ENCODE data around the gene TMEM121. TPM values are rescaled to one million over a fixed set of nuclear protein-coding genes. Genes with fewer than 3 reads are reported as not detected.

The TMEM121 gene
- total and polyA plus RNA-seq, 2 of the 8 experiments (the other 6 are each of a cell fraction or from before 2014, with no cell fraction given): 1.9 TPM; not detected in 1

- Histone ChIP-seq H3K79me1 (ENCODE audit: low read depth, low read length) (no peaks in the 10 kb centered on the region), H4K91ac (replicated peaks; ENCODE audit: insufficient read length, low read length) (no peak overlapping the region), H2BK5ac (ENCODE audit: low read depth, low read length) (no peak overlapping the region), H3K23ac (ENCODE audit: insufficient read length) (no peak overlapping the region), H3K4me1 (replicated peaks in 1 of 4; ENCODE audit: control insufficient read depth in 3 of 4, insufficient read depth in 4 of 4, low read length in 3 of 4) (peaks cover 0 to 4% (median 0%) of the 10 kb centered on the region in 4 experiments; a peak in 3 of 7 replicates), H3K23me2 (ENCODE audit: low read depth, low read length) (no peaks in the 10 kb centered on the region; the same call in 1 of the 2 replicates), H2BK20ac (ENCODE audit: low read length) (no peak overlapping the region), H3K9ac (replicated peaks in 1 of 4; ENCODE audit: extremely low read depth in 1 of 4, low read depth in 3 of 4, low read length in 3 of 4) (no peak overlapping the region; a peak in 1 of 7 replicates), H2AFZ (ENCODE audit: low read length) (no peak overlapping the region; the same call in 1 of the 2 replicates), H3K56ac (replicated peaks; ENCODE audit: insufficient read length, low read depth, low read length) (no peak overlapping the region), H3K4me2 (ENCODE audit: insufficient read depth in 1 of 2, low read depth in 2 of 2, low read length in 2 of 2) (peak overlapping the region in 1 of 2 experiments; percentile 83), H3K4ac (replicated peaks; ENCODE audit: insufficient read length, low read depth, low read length) (no peak overlapping the region), H3K27ac (ENCODE audit: low read depth, low read length) (no peak overlapping the region), H2BK12ac (ENCODE audit: low read depth, low read length) (no peak overlapping the region), H3K14ac (ENCODE audit: insufficient read length) (no peak overlapping the region), H3K36me3 (ENCODE audit: control insufficient read depth in 2 of 4, insufficient read depth in 4 of 4, low read length in 3 of 4) (no peaks in the 10 kb centered on the region; a peak in 1 of 8 replicates), H4K5ac (ENCODE audit: insufficient read length, low read depth, low read length) (no peak overlapping the region), H3K4me3 (ENCODE audit: extremely low read depth in 1 of 4, insufficient read depth in 2 of 4, low read depth in 3 of 4, low read length in 4 of 4) (peak overlapping the region; percentile 12 to 59 (median 34); a peak in 5 of 8 replicates), H2BK15ac (ENCODE audit: low read length) (no peak overlapping the region), H2BK120ac (replicated peaks; ENCODE audit: low read depth, low read length) (no peak overlapping the region), H3K18ac (ENCODE audit: extremely low read depth, low read length) (no peak overlapping the region), H4K20me1 (replicated peaks in 1 of 2; ENCODE audit: control insufficient read depth in 1 of 2, insufficient read depth in 2 of 2, low read length in 2 of 2) (no peaks in the 10 kb centered on the region), H3K27me3 (replicated peaks in 1 of 4; ENCODE audit: control insufficient read depth in 3 of 4, extremely low read depth in 1 of 4, insufficient read depth in 3 of 4, low read length in 3 of 4) (peaks cover 9 to 37% (median 25%) of the 10 kb centered on the region in 4 experiments), H3K79me2 (ENCODE audit: control insufficient read depth in 1 of 2, insufficient read depth in 2 of 2, low read length in 2 of 2) (no peaks in the 10 kb centered on the region), H3K9me3 (ENCODE audit: insufficient read depth in 2 of 2, low read depth in 1 of 2, low read length in 1 of 2) (peaks cover 3 to 44% of the 10 kb centered on the region in 2 experiments; a peak in 3 of 4 replicates), H4K8ac (ENCODE audit: extremely low read depth, insufficient read depth, low read length) (peak overlapping the region; percentile 68), H2AK5ac (ENCODE audit: low read depth, low read length) (no peak overlapping the region)
- no peak for FAIRE-seq
- CTCF ChIA-PET (ENCODE audit: partially characterized antibody): interaction anchor here (0.6 to 1.3 kb wide), 7 partner anchors 9 to 56 kb away, joined by 3 to 5 read pairs (median 3); no protein-coding TSS in a partner anchor
- POLR2A ChIA-PET (ENCODE audit: partially characterized antibody): no interaction called here
- WGBS, 2 experiments (ENCODE audit: extremely low coverage in 1 of 2, insufficient coverage in 1 of 2, insufficient read length in 1 of 2, insufficient replicate concordance in 2 of 2, low coverage in 1 of 2, low lambda C conversion rate in 2 of 2, missing lambda C conversion rate in 1 of 2): 33% methylated on average over 29 of the region's 67 CpGs; no CpG with 5 or more reads in 1 of the 2 experiments
- peak in 1 of 2 experiments; percentile 83 for DNase-seq (ENCODE audit: low read depth in 1 of 2, low spot score in 2 of 2)
- TF ChIP-seq SUZ12 (IDR thresholded peaks at IDR 0.05; ENCODE audit: low read length): no peak
- TF ChIP-seq TCF12 (IDR thresholded peaks at IDR 0.05; ENCODE audit: low read depth, low read length): no peak
- TF ChIP-seq ATF2 (IDR thresholded peaks at IDR 0.05; ENCODE audit: low read length): no peak
- no peak for TF ChIP-seq GTF2F1 (IDR thresholded peaks at IDR 0.05; ENCODE audit: borderline replicate concordance, low read depth, low read length)
- TF ChIP-seq RFX5 (IDR thresholded peaks at IDR 0.05; ENCODE audit: borderline replicate concordance, low read depth, low read length): no peak
- no peak for TF ChIP-seq RXRA (IDR thresholded peaks at IDR 0.05; ENCODE audit: insufficient read depth, low read depth, low read length)
- TF ChIP-seq, protein P1, sequence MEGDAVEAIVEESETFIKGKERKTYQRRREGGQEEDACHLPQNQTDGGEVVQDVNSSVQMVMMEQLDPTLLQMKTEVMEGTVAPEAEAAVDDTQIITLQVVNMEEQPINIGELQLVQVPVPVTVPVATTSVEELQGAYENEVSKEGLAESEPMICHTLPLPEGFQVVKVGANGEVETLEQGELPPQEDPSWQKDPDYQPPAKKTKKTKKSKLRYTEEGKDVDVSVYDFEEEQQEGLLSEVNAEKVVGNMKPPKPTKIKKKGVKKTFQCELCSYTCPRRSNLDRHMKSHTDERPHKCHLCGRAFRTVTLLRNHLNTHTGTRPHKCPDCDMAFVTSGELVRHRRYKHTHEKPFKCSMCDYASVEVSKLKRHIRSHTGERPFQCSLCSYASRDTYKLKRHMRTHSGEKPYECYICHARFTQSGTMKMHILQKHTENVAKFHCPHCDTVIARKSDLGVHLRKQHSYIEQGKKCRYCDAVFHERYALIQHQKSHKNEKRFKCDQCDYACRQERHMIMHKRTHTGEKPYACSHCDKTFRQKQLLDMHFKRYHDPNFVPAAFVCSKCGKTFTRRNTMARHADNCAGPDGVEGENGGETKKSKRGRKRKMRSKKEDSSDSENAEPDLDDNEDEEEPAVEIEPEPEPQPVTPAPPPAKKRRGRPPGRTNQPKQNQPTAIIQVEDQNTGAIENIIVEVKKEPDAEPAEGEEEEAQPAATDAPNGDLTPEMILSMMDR (IDR thresholded peaks at IDR 0.05; ENCODE audit: control extremely low read depth in 1 of 3, insufficient read depth in 1 of 3, low read depth in 1 of 3, low read length in 3 of 3): peak in 2 of 3 experiments; percentile 78 to 94; a peak in 3 of 4 replicates
These were observed 1.6 kb downstream of the TMEM121 start for GRCh38 chr14:105527826-105528585.

Measured in H1 (cell line).